GM12872 (cell line): ENCODE results near the gene HUS1.
A peak's percentile ranks its signal among the peaks of the same experiment; 100 is the strongest.

Experiments
- CTCF ChIP-seq: IDR thresholded peaks from 3 replicates; pipeline ENCODE4 v1.5.1; 2011; ENCODE audit warnings: low read depth, mild to moderate bottlenecking, low read length, moderate library complexity; ENCODE audit not compliant: insufficient read depth

Gene HUS1

GRCh38 chr7:47973739-47974138 lies 5.7 kb downstream of the HUS1 start:
- no peak for TF ChIP-seq CTCF

GRCh38 chr7:47970761-47971160 lies 8.7 kb downstream of the HUS1 start:
- TF ChIP-seq CTCF = no peak

GRCh38 chr7:47968847-47969774 lies 10.3 kb downstream of the HUS1 start:
- peak; percentile 94 for TF ChIP-seq CTCF

GRCh38 chr7:47967708-47968107 lies 11.7 kb downstream of the HUS1 start:
- TF ChIP-seq CTCF = no peak

- TF ChIP-seq CTCF = no peak
Measured at GRCh38 chr7:47967123-47967522, 12.3 kb downstream of the HUS1 start.

- TF ChIP-seq CTCF = no peak
Measured at GRCh38 chr7:47965456-47965855, 14.0 kb downstream of the HUS1 start.

- TF ChIP-seq CTCF = no peak
Measured at GRCh38 chr7:47962262-47962661, 17.2 kb downstream of the HUS1 start.
